Tibial artery (tissue), 4 donors: ENCODE data around the gene NCAPD3.

ENCODE experiments used
- DNase-seq, 2 donors: peaks; one replicate each; pipeline ENCODE4 v3.0.0-alpha.2; 2019
- H3K27ac ChIP-seq, 2 donors: fragments of 200-600 bp; sonication (generic) in 1 of 2; 1 replicate in 1 of 2; 2 replicates in 1 of 2; pipeline ENCODE4 v1.5.1; 2018 to 2019; ENCODE audit warnings: mild to moderate bottlenecking in 1 of 2
- H3K27me3 ChIP-seq, 2 donors: fragments of 200-600 bp; sonication (generic) in 1 of 2; one replicate each; pipeline versions ENCODE4 v1.5.1 to v1.6.0; 2016 to 2019
- H3K36me3 ChIP-seq, 3 donors: fragments of 200-600 bp; sonication (generic) in 2 of 3; one replicate each; pipeline ENCODE4 v1.5.1; 2016 to 2019; ENCODE audit warnings: mild to moderate bottlenecking in 2 of 3
- H3K4me1 ChIP-seq, 4 donors: fragments of 200-600 bp; sonication (generic) in 2 of 4; 1 replicate in 3 of 4; 2 replicates in 1 of 4; pipeline ENCODE4 v1.5.1; 2016 to 2019
- H3K4me3 ChIP-seq, 2 donors: fragments of 200-600 bp; sonication (generic) in 1 of 2; 1 replicate in 1 of 2; 2 replicates in 1 of 2; pipeline ENCODE4 v1.5.1; 2018 to 2019; ENCODE audit warnings: mild to moderate bottlenecking in 2 of 2
- H3K9me3 ChIP-seq, 3 donors: fragments of 200-600 bp; sonication (generic) in 1 of 3; one replicate each; pipeline ENCODE4 v1.5.1; 2016 to 2019
- CTCF ChIP-seq, 2 experiments: fragments of 200-600 bp in 1 of 2; fragments of 450-650 bp in 1 of 2; IDR thresholded peaks; one replicate each; pipeline ENCODE4 v1.5.1; 2017 to 2019; ENCODE audit warnings: antibody characterized with exemption in 2 of 2, mild to moderate bottlenecking in 1 of 2, moderate library complexity in 1 of 2
- intact Hi-C: fragments of 100-400 bp; cut with DNase I; formaldehyde crosslinking; loops from one replicate; pipeline ENCODE4 v1.15.0; 2023; ENCODE audit warnings: low total_unique reads

NCAPD3 gene

GRCh38 chr11:134237557-134237922, 13.8 kb upstream of the NCAPD3 start:
- intact Hi-C loops, result no loop called here
- Histone ChIP-seq H3K27me3 (no peaks in the 10 kb centered on the region), H3K4me1 (no peaks in the 10 kb centered on the region), H3K9me3 (no peaks in the 10 kb centered on the region), H3K36me3 (peaks cover 34 to 77% (median 68%) of the 10 kb centered on the region in 3 donors), H3K4me3 (no peak overlapping the region), H3K27ac (no peak overlapping the region)
- no peak for DNase-seq
- no peak for TF ChIP-seq CTCF (IDR thresholded peaks at IDR 0.05)

GRCh38 chr11:134236834-134237556, 13.2 kb upstream of the NCAPD3 start:
- no peaks in the 10 kb centered on the region for H3K27me3 ChIP-seq
- H3K36me3 ChIP-seq, result peaks cover 28 to 71% (median 62%) of the 10 kb centered on the region in 3 donors
- H3K4me1 ChIP-seq, result peaks cover 0 to 3% (median 0%) of the 10 kb centered on the region in 4 donors
- H3K9me3 ChIP-seq, result no peaks in the 10 kb centered on the region
- DNase-seq, result no peak
- no peak overlapping the region for H3K4me3 ChIP-seq
- no peak for TF ChIP-seq CTCF (IDR thresholded peaks at IDR 0.05)
- intact Hi-C loops, result no loop called here
- H3K27ac ChIP-seq, result no peak overlapping the region

DNA sequence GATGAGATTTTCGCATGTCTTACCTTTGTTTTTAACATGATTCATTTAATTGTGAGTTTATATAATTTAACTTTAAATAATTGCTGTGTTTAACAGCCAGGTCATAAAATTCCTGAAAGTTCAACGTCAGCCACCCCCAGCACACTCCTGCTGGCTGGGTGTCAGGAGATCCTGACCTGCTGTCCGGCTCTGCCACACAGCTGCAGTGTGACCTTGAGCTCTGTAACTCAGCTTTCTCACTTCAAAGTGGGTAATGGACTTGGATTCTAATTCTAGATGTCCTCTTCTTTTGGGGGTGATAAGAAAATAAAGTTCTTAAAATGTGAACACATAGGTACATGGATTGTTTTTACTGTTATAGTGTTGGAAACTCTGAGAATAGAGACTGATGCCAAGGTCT, 11.6 kb upstream of the NCAPD3 start:
- Histone ChIP-seq H3K9me3 (no peaks in the 10 kb centered on the region), H3K4me1 (peaks cover 0 to 4% (median 1%) of the 10 kb centered on the region in 4 donors), H3K36me3 (peaks cover 24 to 55% (median 46%) of the 10 kb centered on the region in 3 donors), H3K27ac (no peak overlapping the region), H3K4me3 (no peak overlapping the region), H3K27me3 (no peaks in the 10 kb centered on the region)
- intact Hi-C loops, result no loop called here
- no peak for TF ChIP-seq CTCF (IDR thresholded peaks at IDR 0.05)
- no peak for DNase-seq

DNA sequence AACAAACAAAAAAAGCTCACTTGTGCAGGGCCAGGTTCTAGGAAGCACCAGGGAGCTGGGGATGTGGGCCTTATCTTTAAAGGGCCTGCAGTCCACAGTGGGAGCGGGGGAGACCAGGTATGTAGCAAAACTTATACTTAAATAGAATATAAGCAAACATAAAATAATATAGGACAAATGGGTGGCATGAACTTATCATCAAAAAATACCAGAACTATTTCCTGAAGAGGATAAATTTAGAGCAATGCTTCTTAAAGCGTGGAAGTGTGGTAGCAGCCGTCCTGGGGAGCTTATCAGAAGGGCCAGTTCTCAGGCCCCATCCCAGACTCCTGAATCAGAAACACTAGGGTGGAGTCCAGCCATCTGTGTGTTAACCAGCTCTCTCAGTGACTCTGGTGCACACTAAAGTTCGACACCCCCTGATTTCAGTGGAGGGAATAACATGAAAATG, 10.0 kb upstream of the NCAPD3 start:
- no peak for TF ChIP-seq CTCF (IDR thresholded peaks at IDR 0.05)
- no peaks in the 10 kb centered on the region for H3K9me3 ChIP-seq
- DNase-seq, result no peak
- intact Hi-C loops, result no loop called here
- no peak overlapping the region for H3K4me3 ChIP-seq
- peaks cover 8 to 39% (median 32%) of the 10 kb centered on the region in 3 donors for H3K36me3 ChIP-seq
- H3K4me1 ChIP-seq, result peaks cover 0 to 11% (median 3%) of the 10 kb centered on the region in 4 donors
- H3K27me3 ChIP-seq, result no peaks in the 10 kb centered on the region
- H3K27ac ChIP-seq, result no peak overlapping the region

DNA sequence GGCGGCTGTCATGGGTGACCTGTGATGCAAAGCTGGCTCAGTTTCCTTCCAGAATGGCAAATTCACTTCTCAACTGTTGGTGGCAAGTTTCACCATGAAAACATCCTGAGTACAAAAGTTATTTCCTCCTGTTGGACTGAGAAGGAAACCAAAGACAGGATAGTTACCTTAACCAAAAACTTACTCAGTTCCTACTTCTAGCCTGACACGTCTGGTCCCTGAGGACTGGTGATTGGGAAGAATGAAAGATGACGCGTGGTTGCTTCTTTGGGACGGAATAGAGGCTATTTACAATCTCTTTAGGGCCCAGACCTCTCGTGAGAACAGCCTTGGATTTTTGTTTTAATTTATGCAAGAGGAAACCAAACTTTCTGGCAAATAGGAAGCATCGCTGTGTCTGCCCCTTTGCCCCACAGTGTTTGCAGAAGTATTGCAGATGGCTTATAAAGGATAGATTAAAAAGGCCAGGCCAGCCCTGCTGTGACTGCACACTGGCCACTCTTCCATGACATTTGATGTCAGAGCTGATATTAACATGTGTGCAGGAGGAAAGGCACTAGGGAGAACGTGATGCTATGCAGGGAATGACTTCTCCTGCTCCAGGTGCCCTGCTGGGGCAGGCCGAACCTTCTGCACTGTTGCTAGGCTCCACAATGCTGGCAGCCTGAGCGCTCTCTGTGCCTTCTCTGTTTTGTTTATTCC, 8.3 kb upstream of the NCAPD3 start:
- H3K27me3 ChIP-seq, result no peaks in the 10 kb centered on the region
- no peaks in the 10 kb centered on the region for H3K9me3 ChIP-seq
- TF ChIP-seq CTCF (IDR thresholded peaks at IDR 0.05), result no peak
- DNase-seq, result no peak
- peaks cover 6 to 23% (median 19%) of the 10 kb centered on the region in 3 donors for H3K36me3 ChIP-seq
- no peak overlapping the region for H3K4me3 ChIP-seq
- peaks cover 0 to 20% (median 7%) of the 10 kb centered on the region in 4 donors for H3K4me1 ChIP-seq
- intact Hi-C loops, result no loop called here
- no peak overlapping the region for H3K27ac ChIP-seq
